Heart left ventricle (tissue), 13 donors: Measurements from ENCODE around the gene APLF.

Experiments used
- CTCF ChIP-seq, 12 donors: fragments of 200-600 bp; sonication (generic) in 4 of 12; IDR thresholded peaks; one replicate each; pipeline versions ENCODE4 v1.5.0 to v1.8.0; 2018 to 2022; ENCODE audit warnings: antibody characterized with exemption in 12 of 12, mild to moderate bottlenecking in 5 of 12
- POLR2A ChIP-seq, 2 donors: fragments of 450-650 bp; IDR thresholded peaks; one replicate each; pipeline ENCODE4 v1.6.1; 2017; ENCODE audit warnings: antibody characterized with exemption in 2 of 2, mild to moderate bottlenecking in 2 of 2, moderate library complexity in 2 of 2
- donor health status: ischemic (EF 13 %, LVEDD 7.1; RV severe dilation, severe dysfunction).
- donor health status: DM: no; HTN: yes; CAD: no.
- donor health status: DM: no; HTN: no; CAD: no.
- donor health status: ischemic (EF 25% LVEDD 6.9; RV normal size, moderate dysfunction).
- donor health status: ischemic (EF 25% LVEDD 5.7; RV mildly dilated, moderate dysfunction).
- donor health status: ischemic (EF 35%, LVEDD 5.7; RV mildly dilated, moderate dysfunction).
- donor health status: nonischemic (EF 11% LVEDD 7.7; RV severe dilation, severe dysfunction).
- donor health status: DM: yes; HTN: yes; CAD: no.
- donor health status: PGD.
- donor health status: ischemic (EF 29% LVEDD 5.4; RV normal size, mild dysfunction).
- donor health status: nonischemic (EF 23%, LVEDD 6.1; RV moderate dilation, normal function).

- no peak for TF ChIP-seq CTCF (IDR thresholded peaks at IDR 0.05)
- TF ChIP-seq POLR2A (IDR thresholded peaks at IDR 0.05), result no peak
Measured at GRCh38 chr2:68607837-68608236, 140.5 kb downstream of the APLF start.
